Measurements from ENCODE around the gene MYCBPAP.

The MYCBPAP gene

GRCh38 chr17:50550661-50551432 is 42.6 kb downstream of the MYCBPAP start:
- TF ChIP-seq CTCF (IDR thresholded peaks at IDR 0.05; ENCODE audit: borderline replicate concordance, insufficient read depth, low read depth, low read length), result peak; percentile 77
- H3K4me3 ChIP-seq (ENCODE audit: low read depth, low read length), result no peak overlapping the region

GRCh38 chr17:50551433-50551815 is 43.2 kb downstream of the MYCBPAP start:
- TF ChIP-seq CTCF (IDR thresholded peaks at IDR 0.05; ENCODE audit: borderline replicate concordance, insufficient read depth, low read depth, low read length), result no peak
- no peak overlapping the region for H3K4me3 ChIP-seq (ENCODE audit: low read depth, low read length)

- H3K4me3 ChIP-seq (ENCODE audit: low read depth, low read length), result no peak overlapping the region
- TF ChIP-seq CTCF (IDR thresholded peaks at IDR 0.05; ENCODE audit: borderline replicate concordance, insufficient read depth, low read depth, low read length), result no peak
These were observed 43.6 kb downstream of the MYCBPAP start for GRCh38 chr17:50551884-50552283.

- TF ChIP-seq CTCF (IDR thresholded peaks at IDR 0.05; ENCODE audit: borderline replicate concordance, insufficient read depth, low read depth, low read length), result no peak
- no peak overlapping the region for H3K4me3 ChIP-seq (ENCODE audit: low read depth, low read length)
These were observed 46.0 kb downstream of the MYCBPAP start for GRCh38 chr17:50554201-50554600.

GRCh38 chr17:50556803-50557202 is 48.6 kb downstream of the MYCBPAP start:
- TF ChIP-seq CTCF (IDR thresholded peaks at IDR 0.05; ENCODE audit: borderline replicate concordance, insufficient read depth, low read depth, low read length), result no peak
- H3K4me3 ChIP-seq (ENCODE audit: low read depth, low read length), result no peak overlapping the region

- TF ChIP-seq CTCF (IDR thresholded peaks at IDR 0.05; ENCODE audit: borderline replicate concordance, insufficient read depth, low read depth, low read length), result no peak
These were observed 49.4 kb downstream of the MYCBPAP start for GRCh38 chr17:50557630-50558029.

GRCh38 chr17:50558091-50558490 is 49.9 kb downstream of the MYCBPAP start:
- TF ChIP-seq CTCF (IDR thresholded peaks at IDR 0.05; ENCODE audit: borderline replicate concordance, insufficient read depth, low read depth, low read length), result no peak

More at GRCh38 chr17:50557630-50558029, 49.4 kb downstream of the MYCBPAP start:
- no peak overlapping the region for H3K4me3 ChIP-seq (ENCODE audit: low read depth, low read length)

More at GRCh38 chr17:50558091-50558490, 49.9 kb downstream of the MYCBPAP start:
- H3K4me3 ChIP-seq (ENCODE audit: low read depth, low read length), result no peak overlapping the region

Data from GM12875 (cell line).